Transverse colon (tissue), 4 donors: Measurements from ENCODE around the gene IHH.

ENCODE experiments used
- EP300 ChIP-seq: sonication (generic); formaldehyde crosslinking; IDR thresholded peaks from one replicate; pipeline ENCODE4 v1.6.1; 2017; ENCODE audit warnings: antibody characterized with exemption, low read depth
- POLR2AphosphoS5 ChIP-seq, 3 donors: sonication (generic); formaldehyde crosslinking; IDR thresholded peaks; one replicate each; pipeline ENCODE4 v1.6.1; 2016; ENCODE audit warnings: antibody characterized with exemption in 3 of 3
- TF ChIP-seq, protein P1 (sequence below), 5 experiments: fragments of 200-600 bp in 3 of 5; fragments of 450-650 bp in 2 of 5; sonication (generic) in 3 of 5; IDR thresholded peaks; 1 replicate in 2 of 5; 2 replicates in 3 of 5; pipeline ENCODE4 v1.5.1; 2016 to 2017; ENCODE audit warnings: antibody characterized with exemption in 5 of 5, inconsistent platforms in 3 of 5, mild to moderate bottlenecking in 2 of 5, moderate library complexity in 1 of 5

GRCh38 chr2:219021591-219021990 is 39.1 kb downstream of the IHH start:
- TF ChIP-seq, protein P1, sequence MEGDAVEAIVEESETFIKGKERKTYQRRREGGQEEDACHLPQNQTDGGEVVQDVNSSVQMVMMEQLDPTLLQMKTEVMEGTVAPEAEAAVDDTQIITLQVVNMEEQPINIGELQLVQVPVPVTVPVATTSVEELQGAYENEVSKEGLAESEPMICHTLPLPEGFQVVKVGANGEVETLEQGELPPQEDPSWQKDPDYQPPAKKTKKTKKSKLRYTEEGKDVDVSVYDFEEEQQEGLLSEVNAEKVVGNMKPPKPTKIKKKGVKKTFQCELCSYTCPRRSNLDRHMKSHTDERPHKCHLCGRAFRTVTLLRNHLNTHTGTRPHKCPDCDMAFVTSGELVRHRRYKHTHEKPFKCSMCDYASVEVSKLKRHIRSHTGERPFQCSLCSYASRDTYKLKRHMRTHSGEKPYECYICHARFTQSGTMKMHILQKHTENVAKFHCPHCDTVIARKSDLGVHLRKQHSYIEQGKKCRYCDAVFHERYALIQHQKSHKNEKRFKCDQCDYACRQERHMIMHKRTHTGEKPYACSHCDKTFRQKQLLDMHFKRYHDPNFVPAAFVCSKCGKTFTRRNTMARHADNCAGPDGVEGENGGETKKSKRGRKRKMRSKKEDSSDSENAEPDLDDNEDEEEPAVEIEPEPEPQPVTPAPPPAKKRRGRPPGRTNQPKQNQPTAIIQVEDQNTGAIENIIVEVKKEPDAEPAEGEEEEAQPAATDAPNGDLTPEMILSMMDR (IDR thresholded peaks at IDR 0.05) = no peak
- no peak for TF ChIP-seq POLR2AphosphoS5 (IDR thresholded peaks at IDR 0.05)
- no peak for TF ChIP-seq EP300
